ENCODE results near the gene MAP6. TPM values are rescaled to one million over a fixed set of nuclear protein-coding genes. Genes with fewer than 3 reads are reported as not detected.

Gene MAP6
- total RNA-seq, 1 donor from 2014 or later: 26.4 TPM

DNA sequence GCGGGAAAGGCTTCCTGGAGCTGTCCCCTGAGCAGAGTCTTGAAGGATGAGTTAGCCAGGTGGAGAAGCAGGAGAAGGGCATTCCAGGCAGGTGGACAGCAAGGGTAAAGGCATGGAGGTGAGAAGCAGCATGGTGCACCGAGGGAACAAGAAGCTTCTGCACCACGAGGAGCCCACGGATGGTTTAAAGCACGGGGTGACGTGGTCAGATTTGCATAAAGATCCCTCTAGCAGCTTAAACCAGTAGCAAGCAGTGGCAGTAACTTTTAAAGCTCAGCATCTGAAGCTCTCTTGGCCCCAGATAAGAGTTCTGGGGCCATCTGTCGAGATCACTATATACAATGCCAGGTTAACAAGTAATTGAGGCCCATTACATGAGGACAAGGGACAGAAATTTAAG is 69.9 kb downstream of the MAP6 start:
- TF ChIP-seq, protein P1, sequence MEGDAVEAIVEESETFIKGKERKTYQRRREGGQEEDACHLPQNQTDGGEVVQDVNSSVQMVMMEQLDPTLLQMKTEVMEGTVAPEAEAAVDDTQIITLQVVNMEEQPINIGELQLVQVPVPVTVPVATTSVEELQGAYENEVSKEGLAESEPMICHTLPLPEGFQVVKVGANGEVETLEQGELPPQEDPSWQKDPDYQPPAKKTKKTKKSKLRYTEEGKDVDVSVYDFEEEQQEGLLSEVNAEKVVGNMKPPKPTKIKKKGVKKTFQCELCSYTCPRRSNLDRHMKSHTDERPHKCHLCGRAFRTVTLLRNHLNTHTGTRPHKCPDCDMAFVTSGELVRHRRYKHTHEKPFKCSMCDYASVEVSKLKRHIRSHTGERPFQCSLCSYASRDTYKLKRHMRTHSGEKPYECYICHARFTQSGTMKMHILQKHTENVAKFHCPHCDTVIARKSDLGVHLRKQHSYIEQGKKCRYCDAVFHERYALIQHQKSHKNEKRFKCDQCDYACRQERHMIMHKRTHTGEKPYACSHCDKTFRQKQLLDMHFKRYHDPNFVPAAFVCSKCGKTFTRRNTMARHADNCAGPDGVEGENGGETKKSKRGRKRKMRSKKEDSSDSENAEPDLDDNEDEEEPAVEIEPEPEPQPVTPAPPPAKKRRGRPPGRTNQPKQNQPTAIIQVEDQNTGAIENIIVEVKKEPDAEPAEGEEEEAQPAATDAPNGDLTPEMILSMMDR (IDR thresholded peaks at IDR 0.05): no peak
- Mint-ChIP-seq H3K27me3 (ENCODE audit: low read depth) (no peaks in the 10 kb centered on the region), H3K27ac (ENCODE audit: unreplicated experiment) (no peak overlapping the region), H3K36me3 (ENCODE audit: low read depth) (peaks cover 2% of the 10 kb centered on the region), H3K4me1 (ENCODE audit: low read depth) (peaks cover 18% of the 10 kb centered on the region), H3K4me3 (ENCODE audit: unreplicated experiment) (no peak overlapping the region), H3K9me3 (ENCODE audit: low read depth) (no peaks in the 10 kb centered on the region)
- no peak for DNase-seq (ENCODE audit: low spot score)

DNA sequence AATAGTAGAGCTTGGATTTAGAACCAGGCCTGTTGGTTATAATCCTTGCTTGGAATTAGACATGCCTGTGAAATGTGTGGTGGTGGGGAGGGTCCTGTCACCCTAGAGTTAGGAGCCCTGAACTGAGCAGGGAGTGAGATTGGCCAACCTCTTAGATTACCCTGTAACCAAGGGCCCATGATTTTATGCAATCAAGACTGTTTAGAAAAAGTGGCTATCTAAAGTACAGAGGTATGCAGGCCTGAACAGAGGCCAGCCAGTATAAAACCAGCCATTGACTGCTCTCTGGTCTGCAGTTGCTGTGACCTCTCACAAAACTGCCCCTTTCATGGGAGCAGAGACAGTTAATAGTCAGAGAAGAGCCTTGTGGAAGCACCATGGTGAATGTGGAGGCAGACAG is 70.6 kb downstream of the MAP6 start:
- no peak for DNase-seq (ENCODE audit: low spot score)
- no peak overlapping the region for H3K27ac Mint-ChIP-seq (ENCODE audit: unreplicated experiment)
- H3K36me3 Mint-ChIP-seq (ENCODE audit: low read depth): peaks cover 2% of the 10 kb centered on the region
- no peak overlapping the region for H3K4me3 Mint-ChIP-seq (ENCODE audit: unreplicated experiment)
- TF ChIP-seq, protein P1 (IDR thresholded peaks at IDR 0.05): no peak
- no peaks in the 10 kb centered on the region for H3K27me3 Mint-ChIP-seq (ENCODE audit: low read depth)
- peaks cover 11% of the 10 kb centered on the region for H3K4me1 Mint-ChIP-seq (ENCODE audit: low read depth)
- H3K9me3 Mint-ChIP-seq (ENCODE audit: low read depth): no peaks in the 10 kb centered on the region

DNA sequence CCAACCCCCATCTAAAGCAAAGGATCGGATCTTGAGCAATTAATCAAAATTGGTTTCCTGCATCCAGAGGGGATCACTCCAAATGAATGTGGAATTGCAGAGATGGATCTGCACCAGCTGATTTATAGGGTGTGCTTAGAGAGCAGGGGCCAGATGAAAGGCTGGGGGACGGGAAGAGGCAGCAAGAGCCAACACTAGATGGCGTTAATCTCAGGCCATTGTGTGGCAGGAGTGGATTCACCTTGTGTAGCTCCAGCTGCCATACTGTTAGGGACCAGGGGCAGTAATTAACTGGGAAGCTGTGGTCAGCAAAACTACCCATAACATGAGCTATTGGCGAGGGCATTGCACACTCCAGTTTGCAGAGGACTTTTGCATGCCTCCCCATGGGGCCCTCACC is 71.2 kb downstream of the MAP6 start:
- peaks cover 8% of the 10 kb centered on the region for H3K4me1 Mint-ChIP-seq (ENCODE audit: low read depth)
- TF ChIP-seq, protein P1 (IDR thresholded peaks at IDR 0.05): peak; percentile 70
- peaks cover 2% of the 10 kb centered on the region for H3K36me3 Mint-ChIP-seq (ENCODE audit: low read depth)
- H3K27ac Mint-ChIP-seq (ENCODE audit: unreplicated experiment): no peak overlapping the region
- H3K27me3 Mint-ChIP-seq (ENCODE audit: low read depth): no peaks in the 10 kb centered on the region
- no peak for DNase-seq (ENCODE audit: low spot score)
- no peaks in the 10 kb centered on the region for H3K9me3 Mint-ChIP-seq (ENCODE audit: low read depth)
- no peak overlapping the region for H3K4me3 Mint-ChIP-seq (ENCODE audit: unreplicated experiment)

DNA sequence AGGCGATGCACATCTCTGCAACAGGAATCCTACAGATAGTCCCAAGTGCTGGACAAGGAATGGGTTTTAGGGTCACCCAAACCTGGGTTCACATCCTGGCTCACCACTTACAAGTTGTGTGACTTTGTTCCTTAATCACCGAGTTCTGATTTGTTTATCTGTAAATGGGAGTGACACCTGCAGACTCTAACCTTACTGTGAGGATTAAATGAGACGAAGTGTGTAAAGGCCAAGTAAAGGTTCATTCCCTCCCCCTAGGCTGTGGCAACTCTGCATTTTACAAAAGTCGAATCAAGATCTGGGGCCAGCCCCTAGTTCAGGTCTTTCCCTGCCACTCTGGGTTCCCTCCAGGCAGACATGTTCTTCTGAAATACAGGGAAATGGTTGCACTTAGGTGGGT is 71.9 kb downstream of the MAP6 start:
- DNase-seq (ENCODE audit: low spot score): no peak
- peaks cover 3% of the 10 kb centered on the region for H3K4me1 Mint-ChIP-seq (ENCODE audit: low read depth)
- peaks cover 2% of the 10 kb centered on the region for H3K36me3 Mint-ChIP-seq (ENCODE audit: low read depth)
- H3K9me3 Mint-ChIP-seq (ENCODE audit: low read depth): no peaks in the 10 kb centered on the region
- H3K27ac Mint-ChIP-seq (ENCODE audit: unreplicated experiment): no peak overlapping the region
- TF ChIP-seq, protein P1 (IDR thresholded peaks at IDR 0.05): no peak
- H3K27me3 Mint-ChIP-seq (ENCODE audit: low read depth): no peaks in the 10 kb centered on the region
- no peak overlapping the region for H3K4me3 Mint-ChIP-seq (ENCODE audit: unreplicated experiment)

DNA sequence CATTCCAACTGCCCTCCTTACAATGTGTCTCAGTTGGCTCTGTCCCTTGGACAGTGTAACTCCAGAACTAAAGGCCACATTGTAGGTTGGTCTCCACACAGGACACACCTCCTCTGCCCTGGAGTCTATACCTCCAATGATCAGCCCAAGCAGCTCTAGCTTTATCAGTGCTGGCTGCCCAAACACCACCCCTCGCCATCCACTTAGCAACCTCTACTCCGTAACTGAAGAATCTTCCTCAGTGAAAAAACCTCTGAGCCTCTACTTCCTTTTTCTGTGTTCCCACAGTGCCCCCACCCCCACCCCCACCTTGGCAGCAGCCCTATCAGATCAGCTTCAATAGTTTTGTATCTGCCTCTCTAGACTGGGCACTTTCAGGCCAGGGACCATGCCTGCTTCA is 73.4 kb downstream of the MAP6 start:
- Mint-ChIP-seq H3K27ac (ENCODE audit: unreplicated experiment) (no peak overlapping the region), H3K36me3 (ENCODE audit: low read depth) (peaks cover 2% of the 10 kb centered on the region), H3K4me1 (ENCODE audit: low read depth) (peaks cover 3% of the 10 kb centered on the region), H3K9me3 (ENCODE audit: low read depth) (no peaks in the 10 kb centered on the region), H3K4me3 (ENCODE audit: unreplicated experiment) (no peak overlapping the region), H3K27me3 (ENCODE audit: low read depth) (no peaks in the 10 kb centered on the region)
- no peak for DNase-seq (ENCODE audit: low spot score)
- TF ChIP-seq, protein P1 (IDR thresholded peaks at IDR 0.05): no peak

Measured in chondrocyte (in vitro differentiated cells).